Stimulated activated effector memory CD8-positive, alpha-beta T cell treated with anti-CD3 and anti-CD28 coated beads, Interleukin-12 subunit alpha, Interleukin-12 subunit beta, amount 100 ng/mL, for 72 hours (primary cell): ENCODE results near the gene CABCOCO1.

Experiments
- ATAC-seq: fragments of 150-1000 bp; cut with Tn5 transposase; 2 replicates; pipeline ENCODE4 v1.10.0; 2021
- DNase-seq, 2 donors: peaks; one replicate each; pipeline ENCODE4 v3.0.0; 2021 to 2022; ENCODE audit warnings: low spot score in 2 of 2
- H3K27ac Mint-ChIP-seq: one replicate; pipeline ENCODE4 v1.8.0; 2022; ENCODE audit warnings: mild to moderate bottlenecking, mixed read lengths
- H3K36me3 Mint-ChIP-seq: one replicate; pipeline ENCODE4 v1.8.0; 2022; ENCODE audit warnings: mild to moderate bottlenecking, mixed read lengths
- H3K4me1 Mint-ChIP-seq: one replicate; pipeline ENCODE4 v1.8.0; 2022; ENCODE audit warnings: mixed read lengths
- H3K4me3 Mint-ChIP-seq: one replicate; pipeline ENCODE4 v1.8.0; 2022; ENCODE audit warnings: mild to moderate bottlenecking, mixed read lengths
- H3K9me3 Mint-ChIP-seq: one replicate; pipeline ENCODE4 v1.8.0; 2022; ENCODE audit warnings: mixed read lengths

Gene CABCOCO1, protein sequence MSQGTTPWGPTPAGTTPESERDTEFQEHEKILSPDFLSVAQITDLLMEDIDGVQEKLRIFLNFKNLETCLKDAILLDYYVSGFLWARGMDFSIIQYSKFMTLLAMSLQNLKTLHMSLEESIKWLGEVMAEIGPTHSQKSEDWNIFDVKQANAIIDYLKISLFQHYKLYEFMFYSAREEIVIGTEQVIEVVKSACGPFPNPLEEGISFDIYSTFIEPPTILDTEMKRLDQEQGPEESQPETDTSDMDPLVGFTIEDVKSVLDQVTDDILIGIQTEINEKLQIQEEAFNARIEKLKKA

DNA sequence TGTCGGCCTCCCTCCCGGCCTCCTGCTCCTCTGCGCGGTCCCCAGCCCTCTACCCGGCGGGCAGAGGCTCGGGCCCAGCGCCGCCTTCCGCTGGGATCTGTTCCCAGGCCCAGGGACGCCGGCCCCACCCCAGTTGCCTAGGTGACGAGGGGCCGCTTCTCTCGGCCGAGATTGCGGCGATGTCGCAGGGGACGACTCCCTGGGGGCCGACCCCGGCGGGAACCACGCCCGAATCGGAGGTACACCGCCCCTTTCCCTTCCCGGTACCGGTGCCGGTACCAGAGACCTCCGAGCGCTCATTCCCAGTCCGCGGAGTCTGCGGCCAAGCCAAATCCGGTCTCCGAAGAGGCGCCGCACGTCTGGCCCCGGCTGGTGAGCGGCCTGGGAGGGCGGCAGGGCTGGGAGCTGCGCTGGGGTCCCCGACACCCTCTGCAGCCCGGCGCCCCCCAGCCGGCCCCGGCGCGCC, at the start of gene CABCOCO1:
CABCOCO1 (plus strand) TSS at position 136 of the 466 bp plus-strand sequence; CDS start at position 180, 44 bp downstream.
- no peak for DNase-seq
- ATAC-seq: no peak
- H3K4me3 Mint-ChIP-seq: no peak within 1 kb of the TSS
- H3K27ac Mint-ChIP-seq: no peak within 1 kb of the TSS
- H3K9me3 Mint-ChIP-seq: no peaks in the 10 kb centered on the region
- H3K4me1 Mint-ChIP-seq: no peaks in the 10 kb centered on the region
- no peaks in the 10 kb centered on the region for H3K36me3 Mint-ChIP-seq

DNA sequence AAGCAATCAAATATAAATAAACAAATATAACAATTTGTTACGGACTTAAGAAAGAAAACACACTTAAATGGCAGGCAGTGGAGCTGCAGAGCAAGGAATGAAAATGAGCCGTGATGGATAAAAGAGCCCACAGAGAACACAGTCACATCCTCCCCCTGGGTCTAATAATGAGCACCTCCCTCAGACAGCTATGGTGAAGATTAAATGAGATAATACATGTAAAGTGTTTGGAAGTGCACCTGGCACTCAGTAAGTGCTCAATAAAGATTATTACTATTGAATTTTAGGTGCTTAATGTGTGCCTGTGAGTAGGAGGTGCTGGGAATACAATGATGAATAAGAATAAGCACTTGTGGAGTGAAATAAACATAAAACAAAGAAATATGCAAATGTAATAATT, 49.1 kb upstream of the CABCOCO1 start:
- Mint-ChIP-seq H3K27ac (no peak overlapping the region), H3K36me3 (no peaks in the 10 kb centered on the region), H3K9me3 (no peaks in the 10 kb centered on the region), H3K4me1 (no peaks in the 10 kb centered on the region), H3K4me3 (no peak overlapping the region)
- no peak for DNase-seq
- no peak for ATAC-seq

DNA sequence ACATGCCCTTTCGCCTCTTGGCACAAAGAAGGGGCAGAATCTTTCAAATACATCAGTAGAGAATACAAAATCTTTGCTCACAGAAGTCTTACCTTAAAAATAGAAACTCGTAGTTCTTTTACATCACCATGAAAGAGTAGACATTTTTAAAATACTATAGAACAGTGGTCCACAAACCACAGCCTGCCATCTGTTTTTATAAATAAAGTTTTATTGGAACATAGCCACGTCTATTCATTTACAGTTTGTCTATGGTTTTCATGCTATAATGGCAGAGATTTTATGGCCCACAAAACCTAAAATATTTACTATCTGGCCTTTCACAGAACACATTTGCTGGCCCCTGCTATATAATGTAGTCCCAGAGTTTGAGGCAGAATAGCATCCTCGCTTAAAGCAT, 46.1 kb upstream of the CABCOCO1 start:
- Mint-ChIP-seq H3K4me3 (no peak overlapping the region), H3K36me3 (no peaks in the 10 kb centered on the region), H3K27ac (no peak overlapping the region), H3K4me1 (no peaks in the 10 kb centered on the region), H3K9me3 (no peaks in the 10 kb centered on the region)
- DNase-seq (no peak), ATAC-seq (no peak)

DNA sequence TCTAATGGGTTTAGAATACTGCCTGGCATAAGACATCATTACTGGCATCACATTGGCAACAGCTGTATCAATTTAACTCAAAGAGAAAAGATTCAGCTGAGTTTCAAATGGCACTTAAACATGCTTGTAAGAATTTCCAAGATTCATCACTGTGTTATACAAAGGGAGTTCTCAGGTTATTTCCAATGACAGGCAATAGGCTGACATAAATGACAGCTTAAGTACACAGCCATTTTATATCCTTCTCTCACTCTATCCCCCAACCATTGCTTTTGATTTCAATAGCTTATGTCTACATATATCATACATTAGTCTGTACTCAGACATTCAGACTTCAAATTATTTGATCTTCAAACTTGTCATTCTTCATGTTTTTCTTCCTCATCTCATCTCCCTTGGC, 45.5 kb upstream of the CABCOCO1 start:
- ATAC-seq: no peak
- no peak overlapping the region for H3K27ac Mint-ChIP-seq
- H3K4me3 Mint-ChIP-seq: no peak overlapping the region
- DNase-seq: no peak
- no peaks in the 10 kb centered on the region for H3K36me3 Mint-ChIP-seq
- H3K4me1 Mint-ChIP-seq: no peaks in the 10 kb centered on the region
- no peaks in the 10 kb centered on the region for H3K9me3 Mint-ChIP-seq

DNA sequence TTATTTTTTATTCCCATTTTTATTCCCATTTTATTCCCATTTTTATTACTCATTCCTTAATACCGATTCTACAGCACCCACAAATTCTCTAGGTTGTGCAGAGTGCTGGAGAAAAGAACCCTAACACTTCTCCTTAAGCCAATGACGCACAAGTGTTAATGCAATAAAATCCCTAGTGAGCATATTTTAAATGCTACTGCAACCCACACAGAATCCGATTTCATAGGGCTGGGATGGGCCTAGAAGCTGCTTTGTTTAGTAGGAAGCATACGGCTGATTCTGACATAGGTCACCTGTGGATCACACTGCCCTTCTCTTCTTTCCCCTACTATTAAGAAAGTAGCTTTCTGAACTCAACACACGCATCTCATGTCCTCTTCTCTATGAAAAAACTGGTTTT, 45.1 kb upstream of the CABCOCO1 start:
- ATAC-seq: no peak
- DNase-seq: no peak
- H3K4me1 Mint-ChIP-seq: no peaks in the 10 kb centered on the region
- H3K4me3 Mint-ChIP-seq: no peak overlapping the region
- H3K27ac Mint-ChIP-seq: no peak overlapping the region
- no peaks in the 10 kb centered on the region for H3K9me3 Mint-ChIP-seq
- no peaks in the 10 kb centered on the region for H3K36me3 Mint-ChIP-seq

DNA sequence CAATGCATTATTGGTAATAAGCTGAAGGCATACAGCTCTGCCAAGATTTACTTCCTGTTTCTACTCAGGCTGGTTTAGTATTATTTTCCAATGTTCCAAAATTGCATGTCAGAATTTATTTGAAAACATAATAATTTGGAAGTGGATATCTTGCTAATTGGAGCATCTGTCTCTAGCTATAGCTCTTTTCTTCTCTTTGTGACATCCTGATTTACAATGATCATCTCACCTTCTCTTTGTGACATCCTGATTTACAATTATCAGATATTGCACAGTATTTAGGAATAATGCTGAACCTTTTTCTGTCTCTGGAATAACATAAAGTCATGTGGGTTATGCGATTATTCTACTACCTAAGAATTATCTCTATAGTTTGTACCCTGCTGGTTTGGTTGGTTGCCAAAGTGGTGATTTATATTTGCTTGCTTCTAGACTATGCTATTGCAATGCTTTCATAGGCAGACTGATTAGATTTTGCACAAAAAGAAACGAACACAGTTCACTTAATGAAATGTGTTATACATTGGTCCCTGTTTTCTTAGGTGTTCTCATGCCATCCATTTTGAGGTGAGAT, 44.3 kb upstream of the CABCOCO1 start:
- Mint-ChIP-seq H3K4me3 (no peak overlapping the region), H3K27ac (no peak overlapping the region)
- no peak for ATAC-seq

DNA sequence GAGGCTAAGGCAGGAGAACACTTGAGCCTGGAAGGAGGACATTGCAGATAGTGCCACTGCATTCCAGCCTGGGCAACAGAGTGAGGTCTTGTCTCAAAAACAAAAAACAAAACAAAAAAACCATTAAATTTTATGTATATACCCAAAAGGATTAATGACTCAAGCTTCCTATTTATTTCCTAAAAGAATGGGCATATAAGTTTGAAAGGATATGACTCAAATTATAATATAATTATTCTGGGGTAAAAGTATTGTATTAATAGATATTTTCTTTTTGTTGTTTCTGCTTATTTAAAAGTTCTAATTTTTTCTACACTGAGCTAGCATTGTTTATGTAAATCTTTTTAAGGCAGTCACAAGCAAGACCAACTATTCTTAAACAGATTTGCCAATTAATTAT, 42.2 kb upstream of the CABCOCO1 start:
- Mint-ChIP-seq H3K36me3 (no peaks in the 10 kb centered on the region), H3K4me3 (no peak overlapping the region), H3K9me3 (peaks cover 2% of the 10 kb centered on the region), H3K27ac (no peak overlapping the region), H3K4me1 (peaks cover 5% of the 10 kb centered on the region)
- no peak for DNase-seq
- no peak for ATAC-seq

More for the DNA sequence above, 44.3 kb upstream of the CABCOCO1 start:
- DNase-seq: no peak
- H3K36me3 Mint-ChIP-seq: no peaks in the 10 kb centered on the region
- H3K4me1 Mint-ChIP-seq: no peaks in the 10 kb centered on the region
- H3K9me3 Mint-ChIP-seq: no peaks in the 10 kb centered on the region

DNA sequence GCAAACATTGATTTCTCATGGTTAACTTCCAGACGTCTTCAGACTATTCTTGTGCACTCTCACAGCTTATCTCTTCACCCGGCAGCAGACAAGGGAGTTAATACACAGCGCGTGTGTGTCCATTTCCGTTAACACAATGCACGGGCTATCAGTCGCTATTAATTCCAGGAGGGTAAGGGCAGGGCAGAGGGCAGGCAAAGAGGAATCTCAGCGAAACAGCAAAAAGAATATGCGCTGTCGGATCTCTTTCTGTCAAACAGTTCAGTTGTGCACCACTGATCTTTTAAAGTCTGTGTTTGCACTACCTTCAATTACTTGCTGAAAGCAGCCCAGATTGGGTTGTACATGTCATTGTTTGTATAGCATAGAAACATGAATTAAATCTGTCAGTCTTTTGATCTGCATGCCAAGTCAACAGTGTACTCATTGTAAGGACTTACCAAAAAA, 41.1 kb upstream of the CABCOCO1 start:
- no peak overlapping the region for H3K4me3 Mint-ChIP-seq
- H3K36me3 Mint-ChIP-seq: no peaks in the 10 kb centered on the region
- H3K4me1 Mint-ChIP-seq: peaks cover 5% of the 10 kb centered on the region
- DNase-seq (no peak), ATAC-seq (no peak)
- no peak overlapping the region for H3K27ac Mint-ChIP-seq
- peaks cover 2% of the 10 kb centered on the region for H3K9me3 Mint-ChIP-seq

DNA sequence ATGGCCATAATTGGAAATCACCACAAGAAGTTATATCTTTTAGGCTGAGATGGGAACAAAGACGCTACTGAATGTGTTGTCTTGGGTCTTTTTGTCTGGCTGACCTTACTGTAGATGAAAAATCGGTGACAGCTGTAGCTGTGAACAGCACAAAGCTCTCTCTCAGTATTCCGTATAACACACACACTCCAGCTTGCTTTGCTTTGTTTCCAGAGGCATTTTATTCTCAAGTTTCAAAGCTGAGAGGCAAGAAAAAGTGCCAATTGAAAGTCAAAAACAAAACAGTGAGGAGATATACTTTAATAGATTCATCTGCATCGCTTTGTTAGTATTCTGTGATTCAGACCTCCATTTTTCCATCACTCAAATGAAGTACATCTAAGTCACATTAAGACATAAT, 39.6 kb upstream of the CABCOCO1 start:
- no peak for DNase-seq
- no peak overlapping the region for H3K27ac Mint-ChIP-seq
- H3K36me3 Mint-ChIP-seq: no peaks in the 10 kb centered on the region
- H3K9me3 Mint-ChIP-seq: peaks cover 2% of the 10 kb centered on the region
- H3K4me3 Mint-ChIP-seq: no peak overlapping the region
- ATAC-seq: no peak
- H3K4me1 Mint-ChIP-seq: peaks cover 5% of the 10 kb centered on the region

DNA sequence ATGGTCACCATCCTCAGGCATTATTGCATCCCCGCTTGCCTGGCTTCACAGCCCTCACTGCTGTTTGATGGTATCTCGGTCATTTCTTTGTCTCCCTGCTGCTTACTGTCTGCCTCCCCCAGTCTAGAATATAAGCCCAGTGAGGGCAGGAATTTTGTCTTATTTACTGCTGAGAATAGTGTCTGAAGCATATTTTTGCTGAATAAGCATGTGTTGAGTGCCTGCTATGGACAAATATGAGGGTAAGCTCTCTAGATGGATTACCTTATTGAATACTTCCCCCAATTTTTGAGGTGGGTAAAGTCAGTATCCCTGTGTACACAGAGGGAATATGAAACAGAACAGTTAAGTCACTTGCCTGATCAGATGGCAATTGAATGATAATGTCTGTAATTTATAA, 36.5 kb upstream of the CABCOCO1 start:
- DNase-seq (no peak), ATAC-seq (no peak)
- H3K36me3 Mint-ChIP-seq: no peaks in the 10 kb centered on the region

DNA sequence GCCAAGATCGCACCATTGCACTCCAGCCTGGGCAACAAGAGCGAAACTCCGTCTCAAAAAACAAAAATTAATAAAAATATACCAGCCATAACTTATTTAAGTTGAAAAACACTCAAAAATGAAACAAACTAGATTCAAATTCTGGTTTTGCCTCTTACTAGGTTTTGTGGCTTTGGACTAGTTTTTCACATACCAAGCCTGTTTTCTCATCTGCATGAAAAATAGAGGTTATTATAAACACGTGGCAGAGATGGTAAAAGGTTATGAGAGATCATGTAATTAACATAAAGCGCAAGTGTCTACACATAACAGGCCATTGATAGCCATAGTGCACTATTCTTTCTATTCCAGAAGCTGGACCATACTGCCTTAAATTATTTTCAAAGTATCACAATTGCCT, 35.5 kb upstream of the CABCOCO1 start:
- Mint-ChIP-seq H3K4me3 (no peak overlapping the region), H3K36me3 (no peaks in the 10 kb centered on the region), H3K4me1 (peaks cover 5% of the 10 kb centered on the region), H3K27ac (no peak overlapping the region), H3K9me3 (peaks cover 2% of the 10 kb centered on the region)
- ATAC-seq (no peak), DNase-seq (no peak)

More for the DNA sequence above, 36.5 kb upstream of the CABCOCO1 start:
- H3K4me3 Mint-ChIP-seq: no peak overlapping the region
- peaks cover 5% of the 10 kb centered on the region for H3K4me1 Mint-ChIP-seq
- peaks cover 2% of the 10 kb centered on the region for H3K9me3 Mint-ChIP-seq
- no peak overlapping the region for H3K27ac Mint-ChIP-seq

DNA sequence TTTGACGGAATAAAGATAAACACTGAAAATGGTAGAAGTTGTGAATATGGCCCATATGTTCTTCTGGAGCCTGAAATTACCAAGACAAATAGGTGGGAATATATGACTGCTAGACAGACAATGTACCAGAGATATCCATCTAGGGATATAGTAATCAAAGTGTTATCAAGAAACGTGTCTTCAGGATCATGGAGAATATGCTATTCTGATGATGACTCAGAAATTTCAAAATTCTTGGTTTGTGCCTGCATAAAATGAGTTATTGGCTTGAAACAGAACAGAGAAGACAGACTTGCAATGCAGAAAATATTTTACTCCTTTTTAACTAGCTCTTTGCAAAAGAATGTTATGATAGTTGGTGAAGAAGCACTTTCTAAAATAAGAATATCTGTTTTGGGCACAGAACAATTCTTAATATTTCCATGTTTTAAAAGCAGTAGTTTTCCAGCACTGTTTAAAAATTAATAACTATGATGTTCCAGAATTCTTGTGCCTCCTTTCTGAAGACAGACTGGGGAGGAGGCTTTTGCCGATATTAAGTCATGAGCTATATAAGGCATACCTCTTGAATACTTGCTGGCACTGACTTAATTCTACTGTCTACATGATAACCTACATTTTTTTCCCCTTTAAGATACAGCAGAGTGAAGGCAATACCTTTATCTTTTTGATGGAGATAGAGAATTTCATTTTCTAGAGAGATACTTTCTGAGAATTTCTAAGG, 34.4 kb upstream of the CABCOCO1 start:
- ATAC-seq (no peak), DNase-seq (no peak)
- H3K27ac Mint-ChIP-seq: no peak overlapping the region

DNA sequence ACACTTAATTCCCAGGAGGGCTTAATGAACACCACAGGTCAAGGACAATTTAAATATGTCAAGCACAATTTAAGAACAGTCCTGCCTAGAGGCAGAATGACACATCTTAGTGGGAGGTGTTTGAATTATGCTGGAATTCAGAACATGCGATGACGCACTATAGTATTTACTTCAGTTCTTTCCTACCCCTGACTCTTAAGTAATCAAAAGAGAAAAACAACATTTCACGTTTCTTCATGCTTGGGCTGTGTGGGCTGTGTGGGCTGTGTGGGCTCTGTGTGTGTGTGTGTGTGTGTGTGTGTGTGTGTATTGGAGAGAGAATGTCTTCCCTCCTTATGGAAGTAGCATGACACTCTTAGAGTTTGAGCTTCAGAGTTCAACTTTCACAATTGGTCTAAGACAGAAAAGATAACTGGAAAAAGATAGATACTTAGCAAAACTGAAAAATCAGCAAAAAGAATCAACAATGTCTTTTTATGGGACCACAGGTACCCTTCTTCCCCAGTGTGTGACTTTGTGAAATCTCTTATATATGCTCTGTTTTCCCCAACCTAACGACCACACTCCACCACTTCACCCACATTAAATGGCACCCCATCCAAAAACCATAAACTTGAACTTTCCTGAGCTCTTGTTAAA, 33.7 kb upstream of the CABCOCO1 start:
- Mint-ChIP-seq H3K4me1 (peaks cover under 1% of the 10 kb centered on the region), H3K4me3 (no peak overlapping the region), H3K36me3 (no peaks in the 10 kb centered on the region), H3K9me3 (no peaks in the 10 kb centered on the region), H3K27ac (no peak overlapping the region)
- ATAC-seq: no peak
- no peak for DNase-seq

More for the DNA sequence above, 34.4 kb upstream of the CABCOCO1 start:
- H3K4me1 Mint-ChIP-seq: peaks cover 5% of the 10 kb centered on the region
- no peak overlapping the region for H3K4me3 Mint-ChIP-seq
- peaks cover 2% of the 10 kb centered on the region for H3K9me3 Mint-ChIP-seq
- H3K36me3 Mint-ChIP-seq: no peaks in the 10 kb centered on the region

DNA sequence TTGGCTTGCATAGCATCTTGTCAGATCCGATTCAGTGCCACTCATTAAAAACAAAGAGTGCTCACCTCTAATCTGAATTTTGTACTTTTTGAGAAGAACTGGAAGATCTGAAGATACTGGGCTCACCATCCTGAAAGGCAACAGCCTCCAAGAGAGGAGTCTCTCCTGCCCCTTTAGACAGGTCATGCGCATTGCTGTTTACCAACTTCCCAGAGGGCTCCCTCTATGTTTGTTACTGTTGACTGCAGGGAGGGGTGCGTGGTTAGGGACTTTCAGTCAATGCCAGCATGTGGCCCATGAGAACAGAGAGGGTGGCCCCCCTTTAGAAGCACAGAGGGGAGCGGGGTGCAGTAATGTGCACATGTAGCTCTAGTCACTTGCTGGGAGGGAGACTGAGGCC, 33.2 kb upstream of the CABCOCO1 start:
- Mint-ChIP-seq H3K36me3 (no peaks in the 10 kb centered on the region), H3K4me1 (no peaks in the 10 kb centered on the region), H3K27ac (no peak overlapping the region), H3K9me3 (no peaks in the 10 kb centered on the region), H3K4me3 (no peak overlapping the region)
- no peak for ATAC-seq
- DNase-seq: no peak

DNA sequence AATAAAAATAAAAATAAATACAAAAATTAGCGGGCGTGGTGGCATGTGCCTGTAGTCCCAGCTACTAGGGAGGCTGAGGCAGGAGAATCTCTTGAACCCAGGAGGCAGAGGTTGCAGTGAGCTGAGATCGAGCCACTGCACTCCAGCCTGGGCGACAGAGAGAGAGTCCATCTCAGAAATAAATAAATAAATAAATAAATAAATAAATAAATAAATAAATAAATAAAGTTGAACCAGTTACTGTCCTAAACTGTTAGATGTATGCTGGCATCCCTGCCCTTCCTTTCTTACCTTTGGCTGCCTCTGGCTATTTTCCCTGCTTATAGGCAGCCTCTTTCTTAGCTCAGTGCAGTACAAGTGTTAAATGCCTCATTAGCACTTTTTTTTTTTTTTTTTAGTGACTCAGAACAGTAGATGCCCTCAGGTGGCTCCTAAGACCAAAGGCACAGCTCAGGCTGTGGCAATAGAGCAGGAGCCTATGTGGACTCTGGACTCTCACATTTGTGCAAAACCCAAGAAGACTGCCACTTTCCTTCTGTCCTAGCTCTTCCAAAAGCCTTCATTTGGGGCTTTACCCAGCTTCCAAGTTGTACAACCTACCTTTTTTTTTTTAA, 30.6 kb upstream of the CABCOCO1 start:
- ATAC-seq: no peak
- Mint-ChIP-seq H3K9me3 (no peaks in the 10 kb centered on the region), H3K36me3 (no peaks in the 10 kb centered on the region), H3K4me3 (no peak overlapping the region), H3K27ac (no peak overlapping the region), H3K4me1 (no peaks in the 10 kb centered on the region)
- DNase-seq: no peak
